ENCODE data around the gene PTPN3. TPM values are rescaled to one million over a fixed set of nuclear protein-coding genes. Genes with fewer than 3 reads are reported as not detected.

The PTPN3 gene
- total RNA-seq, 2 donors from 2014 or later: 6.8 to 8.5 TPM

- DNase-seq (no peak), ATAC-seq (no peak)
- intact Hi-C loops (cut with DNase I): no loop called here
Measured at GRCh38 chr9:109414125-109414785, 83.9 kb downstream of the PTPN3 start.

GRCh38 chr9:109411798-109412352, 86.2 kb downstream of the PTPN3 start:
- DNase-seq: no peak
- intact Hi-C loops (cut with DNase I): no loop called here
- peak; percentile 22 to 47 for ATAC-seq

GRCh38 chr9:109411069-109411761, 86.9 kb downstream of the PTPN3 start:
- intact Hi-C loops (cut with DNase I): no loop called here
- ATAC-seq (no peak), DNase-seq (no peak)

GRCh38 chr9:109409773-109410397, 88.2 kb downstream of the PTPN3 start:
- DNase-seq (no peak), ATAC-seq (no peak)
- intact Hi-C loops (cut with DNase I): no loop called here

GRCh38 chr9:109408759-109409462, 89.2 kb downstream of the PTPN3 start:
- intact Hi-C loops (cut with DNase I): no loop called here
- DNase-seq (no peak), ATAC-seq (no peak)

DNA sequence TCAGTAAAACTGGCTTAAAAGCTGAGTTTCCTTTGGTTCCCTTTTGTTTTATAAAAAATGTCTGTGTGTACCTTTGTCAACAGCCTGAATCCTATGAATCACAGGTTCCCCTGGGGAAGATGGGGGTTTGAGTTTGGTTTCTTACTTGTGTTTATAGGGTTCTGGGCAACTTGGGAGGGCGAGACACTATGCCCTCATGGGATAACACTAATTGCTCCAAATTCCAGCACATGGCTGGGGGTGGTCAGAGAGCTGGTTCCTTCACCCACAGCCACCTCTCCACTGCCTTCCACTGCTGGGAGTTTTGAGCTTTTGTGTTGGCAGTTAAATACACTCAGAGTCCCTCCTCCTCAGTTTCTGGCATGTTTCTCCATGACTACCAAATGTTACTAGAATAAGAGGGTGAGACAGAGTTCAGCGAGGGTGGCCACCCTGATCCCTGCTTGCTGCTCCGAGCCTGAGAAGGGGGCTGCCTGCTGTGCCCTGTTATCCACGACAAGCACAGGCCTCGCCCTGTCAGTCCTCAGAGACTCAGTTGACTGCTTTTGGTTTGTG, 94.3 kb downstream of the PTPN3 start:
- ATAC-seq (no peak), DNase-seq (no peak)
- intact Hi-C loops (cut with DNase I): no loop called here

DNA sequence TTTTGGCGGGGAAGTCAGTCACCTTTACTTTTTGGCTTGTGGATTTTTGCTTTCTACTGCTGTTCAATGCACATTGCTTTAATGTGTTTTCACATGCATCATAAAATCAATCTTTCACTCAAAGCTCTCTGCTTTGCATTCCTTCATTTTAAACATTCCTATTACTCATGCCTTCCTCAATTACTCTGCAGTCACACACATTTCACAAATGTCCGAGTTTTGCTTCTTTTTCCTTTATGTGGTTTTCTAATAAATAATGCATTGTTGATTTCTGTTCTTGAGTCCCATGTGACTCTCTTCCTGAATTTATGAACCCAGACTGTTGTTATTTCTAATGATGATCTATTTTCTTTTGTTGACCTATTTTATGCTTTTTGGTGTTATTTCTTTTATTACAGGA, 95.0 kb downstream of the PTPN3 start:
- intact Hi-C loops (cut with DNase I): no loop called here
- ATAC-seq (no peak), DNase-seq (no peak)

GRCh38 chr9:109401990-109402318, 96.2 kb downstream of the PTPN3 start:
- no peak for ATAC-seq
- intact Hi-C loops (cut with DNase I): no loop called here
- DNase-seq: no peak

- intact Hi-C loops (cut with DNase I): no loop called here
- DNase-seq (peak; percentile 43), ATAC-seq (peak in 1 of 2 donors; percentile 58)
Measured at GRCh38 chr9:109401169-109401989, 96.7 kb downstream of the PTPN3 start.

DNA sequence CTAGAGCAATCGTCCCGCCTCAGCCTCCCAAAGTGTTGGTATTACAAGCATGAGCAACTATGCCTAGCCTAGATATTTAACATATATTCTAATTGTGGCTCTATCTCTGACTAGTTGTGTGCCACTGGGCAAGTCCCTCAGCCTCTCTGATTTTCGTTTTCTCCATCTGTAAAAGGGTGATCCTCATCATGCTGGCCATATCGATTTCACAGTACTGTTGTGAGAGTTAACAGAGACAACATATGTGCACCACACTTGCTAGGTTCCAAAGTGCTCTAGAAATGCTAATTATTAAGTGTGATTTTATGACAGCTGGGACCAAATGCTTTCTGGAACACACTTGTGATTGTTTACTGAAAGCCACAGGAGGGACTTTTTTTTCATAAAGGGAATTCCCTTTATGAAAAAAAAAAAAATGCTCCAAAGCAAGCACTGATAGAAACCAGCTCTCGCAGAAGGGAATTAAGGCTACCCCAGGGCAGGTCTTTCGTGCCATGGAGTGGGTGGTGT, 98.8 kb downstream of the PTPN3 start:
- no peak for ATAC-seq

GRCh38 chr9:109391176-109391575, 106.9 kb downstream of the PTPN3 start:
- DNase-seq: no peak
- intact Hi-C loops (cut with DNase I): no loop called here
- ATAC-seq: no peak

More for the DNA sequence above, 98.8 kb downstream of the PTPN3 start:
- no peak for DNase-seq
- intact Hi-C loops (cut with DNase I): no loop called here

GRCh38 chr9:109387856-109388255, 110.3 kb downstream of the PTPN3 start:
- no peak for ATAC-seq
- intact Hi-C loops (cut with DNase I): no loop called here

GRCh38 chr9:109387206-109387605, 110.9 kb downstream of the PTPN3 start:
- ATAC-seq: no peak
- intact Hi-C loops (cut with DNase I): no loop called here
- DNase-seq: no peak

More at GRCh38 chr9:109387856-109388255, 110.3 kb downstream of the PTPN3 start:
- DNase-seq: no peak

DNA sequence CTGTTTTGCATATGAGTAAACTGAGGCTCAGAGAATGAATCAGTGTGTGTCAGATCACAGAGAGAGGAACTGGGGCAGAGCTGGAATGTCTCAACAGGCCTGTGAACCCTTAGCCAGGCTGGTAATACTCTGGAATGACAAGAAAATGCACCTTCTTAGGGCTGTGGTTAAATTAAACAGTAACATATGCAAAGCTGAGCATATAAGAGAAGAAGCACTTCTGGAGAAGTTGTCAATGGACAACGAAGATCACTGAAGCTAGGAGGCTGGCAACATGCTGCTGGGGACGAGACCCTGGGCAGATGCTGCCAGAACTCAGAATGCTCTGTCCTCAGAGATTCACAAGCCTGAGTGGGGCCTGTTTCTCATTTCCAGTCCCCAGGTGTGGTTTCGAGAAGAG, 112.6 kb downstream of the PTPN3 start:
- intact Hi-C loops (cut with DNase I): no loop called here
- ATAC-seq (no peak), DNase-seq (no peak)

DNA sequence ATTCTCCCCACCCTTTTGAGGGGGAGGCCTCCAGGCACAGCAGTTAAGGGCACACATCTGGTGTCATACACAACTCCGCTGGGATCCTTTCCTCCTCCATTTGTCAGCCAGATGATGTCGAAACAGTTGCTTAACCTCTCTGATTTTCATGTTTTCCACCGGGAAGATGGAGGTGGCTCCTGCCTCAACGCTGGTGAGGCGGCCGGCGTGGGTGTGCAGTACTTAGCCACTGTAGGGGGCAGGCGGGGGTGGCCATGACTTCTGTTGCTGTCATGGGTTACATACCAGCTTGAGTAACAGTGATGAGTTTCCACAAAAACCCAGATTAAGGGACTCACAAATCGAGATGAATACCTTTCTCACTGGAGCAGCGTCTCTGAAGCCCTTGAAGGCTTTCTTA, 114.2 kb downstream of the PTPN3 start:
- DNase-seq (no peak), ATAC-seq (no peak)
- intact Hi-C loops (cut with DNase I): no loop called here

DNA sequence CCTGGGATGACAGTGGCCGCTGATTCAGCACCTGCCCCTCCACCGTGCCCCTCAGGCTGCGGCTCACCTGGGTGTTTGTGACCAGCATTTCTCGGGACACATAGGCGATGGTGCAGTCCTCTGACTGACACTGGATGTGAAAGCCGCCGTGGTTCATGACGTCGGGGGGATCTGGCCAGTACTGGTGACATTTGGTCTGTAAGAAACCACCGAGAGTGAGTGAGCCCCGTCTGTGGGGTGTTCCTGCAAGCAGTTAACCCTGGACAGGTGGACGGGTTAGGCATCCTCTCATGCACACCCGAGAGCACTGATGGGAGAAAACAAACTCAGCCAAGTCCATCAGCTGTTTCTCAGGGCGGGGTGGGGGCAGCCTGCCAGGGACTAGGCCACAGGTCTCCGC, 114.8 kb downstream of the PTPN3 start:
- no peak for ATAC-seq
- DNase-seq: no peak
- intact Hi-C loops (cut with DNase I): no loop called here

DNA sequence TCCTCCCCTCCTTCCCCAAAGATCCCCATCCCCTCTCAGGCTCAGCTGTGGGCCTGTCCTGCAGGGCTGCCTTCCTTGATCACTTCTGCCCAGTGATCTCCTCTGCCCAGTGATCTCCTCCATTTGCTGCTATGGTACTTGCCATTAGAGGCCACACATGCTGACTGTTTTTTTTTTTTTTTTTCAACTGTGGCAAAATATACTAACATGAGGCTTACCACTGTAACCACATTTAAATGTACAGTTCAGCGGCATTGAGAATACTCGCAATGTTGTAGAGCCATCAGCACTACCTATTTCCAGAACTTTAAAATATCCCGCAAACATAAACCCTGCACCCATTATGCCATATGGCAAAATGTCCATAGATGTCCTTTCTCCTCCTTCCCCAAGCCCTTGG, 115.5 kb downstream of the PTPN3 start:
- no peak for ATAC-seq
- intact Hi-C loops (cut with DNase I): no loop called here
- DNase-seq: no peak

DNA sequence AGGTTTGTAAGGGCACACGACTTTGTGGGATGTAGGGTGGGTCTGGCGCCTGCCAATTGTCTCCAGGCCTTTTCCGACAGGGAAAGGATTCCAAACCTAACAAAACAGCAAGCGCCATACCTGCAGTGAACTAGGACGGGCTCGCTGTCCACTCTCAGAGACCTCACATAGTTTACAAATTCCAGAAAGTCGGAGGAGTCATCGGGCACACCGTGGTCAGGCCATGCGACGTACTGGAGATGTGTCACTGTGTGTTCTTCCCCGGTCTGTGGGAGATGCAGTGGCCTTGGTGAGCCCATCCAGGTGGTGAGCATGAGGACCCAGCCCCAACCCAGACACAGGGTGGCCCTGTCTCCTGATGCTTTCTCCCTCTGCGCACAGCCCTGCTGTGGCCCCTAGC, 115.9 kb downstream of the PTPN3 start:
- intact Hi-C loops (cut with DNase I): no loop called here
- ATAC-seq (no peak), DNase-seq (no peak)
